Body of pancreas (tissue), 4 donors: ENCODE results near the gene FYB1.

Experiments
- POLR2A ChIP-seq, 3 donors: fragments of 450-650 bp; IDR thresholded peaks; one replicate each; pipeline ENCODE4 v1.6.1; 2016; ENCODE audit warnings: antibody characterized with exemption in 3 of 3, mild to moderate bottlenecking in 2 of 3
- TF ChIP-seq, protein P1 (sequence below), 7 experiments: fragments of 450-650 bp in 4 of 7; fragments of 200-600 bp in 3 of 7; sonication (generic) in 3 of 7; IDR thresholded peaks; one replicate each; pipeline ENCODE4 v1.5.1; 2016 to 2019; ENCODE audit warnings: antibody characterized with exemption in 7 of 7

DNA sequence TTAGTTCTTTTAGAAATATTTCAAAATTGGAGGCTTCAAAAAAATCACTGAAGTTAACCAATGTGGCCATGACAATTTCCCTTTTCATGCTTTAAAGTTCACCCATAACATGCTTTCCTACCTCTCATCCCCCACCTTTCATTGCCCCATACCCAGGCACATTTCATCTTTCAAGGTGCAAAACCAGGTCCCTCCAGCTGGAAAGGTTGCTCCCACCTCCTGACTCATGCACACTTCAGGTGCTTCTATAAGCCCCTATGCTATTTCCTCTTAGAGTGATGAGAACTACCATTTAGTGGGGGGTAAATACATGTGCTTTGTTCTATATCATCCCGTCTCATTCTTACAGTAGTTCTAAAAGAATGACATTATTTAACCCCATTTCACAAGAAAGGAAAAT lies 15.4 kb downstream of the FYB1 start:
- no peak for TF ChIP-seq POLR2A (IDR thresholded peaks at IDR 0.05)
- TF ChIP-seq, protein P1, sequence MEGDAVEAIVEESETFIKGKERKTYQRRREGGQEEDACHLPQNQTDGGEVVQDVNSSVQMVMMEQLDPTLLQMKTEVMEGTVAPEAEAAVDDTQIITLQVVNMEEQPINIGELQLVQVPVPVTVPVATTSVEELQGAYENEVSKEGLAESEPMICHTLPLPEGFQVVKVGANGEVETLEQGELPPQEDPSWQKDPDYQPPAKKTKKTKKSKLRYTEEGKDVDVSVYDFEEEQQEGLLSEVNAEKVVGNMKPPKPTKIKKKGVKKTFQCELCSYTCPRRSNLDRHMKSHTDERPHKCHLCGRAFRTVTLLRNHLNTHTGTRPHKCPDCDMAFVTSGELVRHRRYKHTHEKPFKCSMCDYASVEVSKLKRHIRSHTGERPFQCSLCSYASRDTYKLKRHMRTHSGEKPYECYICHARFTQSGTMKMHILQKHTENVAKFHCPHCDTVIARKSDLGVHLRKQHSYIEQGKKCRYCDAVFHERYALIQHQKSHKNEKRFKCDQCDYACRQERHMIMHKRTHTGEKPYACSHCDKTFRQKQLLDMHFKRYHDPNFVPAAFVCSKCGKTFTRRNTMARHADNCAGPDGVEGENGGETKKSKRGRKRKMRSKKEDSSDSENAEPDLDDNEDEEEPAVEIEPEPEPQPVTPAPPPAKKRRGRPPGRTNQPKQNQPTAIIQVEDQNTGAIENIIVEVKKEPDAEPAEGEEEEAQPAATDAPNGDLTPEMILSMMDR (IDR thresholded peaks at IDR 0.05) = no peak
